Ishikawa (cell line): Measurements from ENCODE around the gene RALGAPA2.

ENCODE experiments used
- CEBPB ChIP-seq: IDR thresholded peaks from 2 replicates; pipeline ENCODE4 v1.6.1; 2012
- CREB1 ChIP-seq: IDR thresholded peaks from 2 replicates; pipeline ENCODE4 v1.6.1; 2012; ENCODE audit warnings: low read depth
- EGR1 ChIP-seq: IDR thresholded peaks from 2 replicates; pipeline ENCODE4 v1.6.1; 2012
- EP300 ChIP-seq: IDR thresholded peaks from 2 replicates; pipeline ENCODE4 v1.6.1; 2012; ENCODE audit warnings: borderline replicate concordance
- FOXM1 ChIP-seq: IDR thresholded peaks from 2 replicates; pipeline ENCODE4 v1.6.1; 2012; ENCODE audit warnings: low read depth, borderline replicate concordance
- MAX ChIP-seq: IDR thresholded peaks from 2 replicates; pipeline ENCODE4 v1.6.1; 2012
- NFIC ChIP-seq: IDR thresholded peaks from 2 replicates; pipeline ENCODE4 v1.6.1; 2012
- RAD21 ChIP-seq: IDR thresholded peaks from 2 replicates; pipeline ENCODE4 v1.6.1; 2012; ENCODE audit warnings: low read depth
- REST ChIP-seq: IDR thresholded peaks from 2 replicates; pipeline ENCODE4 v1.6.1; 2012; ENCODE audit warnings: low read depth, mild to moderate bottlenecking
- TAF1 ChIP-seq: IDR thresholded peaks from 2 replicates; pipeline ENCODE4 v1.6.1; 2012; ENCODE audit warnings: low read depth, mild to moderate bottlenecking
- TCF12 ChIP-seq: IDR thresholded peaks from 2 replicates; pipeline ENCODE4 v1.6.1; 2012; ENCODE audit warnings: low read depth
- TEAD4 ChIP-seq: IDR thresholded peaks from 2 replicates; pipeline ENCODE4 v1.6.1; 2012
- USF1 ChIP-seq: IDR thresholded peaks from 2 replicates; pipeline ENCODE4 v1.6.1; 2012
- YY1 ChIP-seq: IDR thresholded peaks from 2 replicates; pipeline ENCODE4 v1.6.1; 2012; ENCODE audit warnings: low read depth
- ZBTB7A ChIP-seq: IDR thresholded peaks from 2 replicates; pipeline ENCODE4 v1.6.1; 2012; ENCODE audit warnings: low read depth

Gene RALGAPA2

GRCh38 chr20:20447196-20447595, 265.2 kb downstream of the RALGAPA2 start:
- TF ChIP-seq TAF1 (no peak), REST (no peak)

- TF ChIP-seq TAF1 (no peak), EP300 (no peak), RAD21 (no peak), CREB1 (no peak), EGR1 (no peak), FOXM1 (no peak)
These were observed 265.9 kb downstream of the RALGAPA2 start for GRCh38 chr20:20446425-20447015.

GRCh38 chr20:20446001-20446400, 266.4 kb downstream of the RALGAPA2 start:
- TF ChIP-seq REST (no peak), CEBPB (no peak), ZBTB7A (no peak), MAX (no peak), RAD21 (no peak), EGR1 (no peak), NFIC (no peak), EP300 (no peak), TEAD4 (no peak), TAF1 (no peak), USF1 (no peak)

GRCh38 chr20:20443504-20443903, 268.9 kb downstream of the RALGAPA2 start:
- TF ChIP-seq USF1 (0 out of 2 replicates have a peak, but pooled peaks have one; percentile 3), ZBTB7A (no peak), TCF12 (no peak), REST (no peak)

- TF ChIP-seq REST (no peak), ZBTB7A (no peak), FOXM1 (no peak), CREB1 (no peak), NFIC (no peak), EGR1 (no peak), TAF1 (no peak), YY1 (no peak), USF1 (no peak), EP300 (no peak), CEBPB (no peak), TCF12 (no peak), RAD21 (no peak), TEAD4 (no peak), MAX (no peak)
These were observed 270.0 kb downstream of the RALGAPA2 start for GRCh38 chr20:20442466-20442865.
